ENCODE data around the gene RFX1. TPM values are rescaled to one million over a fixed set of nuclear protein-coding genes. Genes with fewer than 3 reads are reported as not detected.
"Not testable (repeated sequence)": the region's sequence is repeated elsewhere in the genome, so short reads cannot be mapped to it uniquely, and the experiment has no call there.

Gene RFX1
- total RNA-seq, 6 experiments from 2014 or later, result 2.5 to 9.3 (median 5.7) TPM

- intact Hi-C loops (cut with DNase I), result no loop called here
- H3K4me1 ChIP-seq, result no peaks in the 10 kb centered on the region
- WGBS (ENCODE audit: insufficient coverage, low coverage, low lambda C conversion rate, missing lambda C conversion rate), result 93% methylated on average over 1 of the region's 7 CpGs
- H3K36me3 ChIP-seq, result no peaks in the 10 kb centered on the region
- no peak overlapping the region for H3K27ac ChIP-seq
- DNase-seq (no peak), ATAC-seq (no peak)
- no peak overlapping the region for H3K4me3 ChIP-seq
- H3K27me3 ChIP-seq, result no peaks in the 10 kb centered on the region
- TF ChIP-seq CTCF (IDR thresholded peaks at IDR 0.05), result no peak
- no peak for TF ChIP-seq POLR2A (IDR thresholded peaks at IDR 0.05)
- H3K9me3 ChIP-seq, result no peaks in the 10 kb centered on the region
These were observed 33.1 kb upstream of the RFX1 start for GRCh38 chr19:14039181-14039580.

DNA sequence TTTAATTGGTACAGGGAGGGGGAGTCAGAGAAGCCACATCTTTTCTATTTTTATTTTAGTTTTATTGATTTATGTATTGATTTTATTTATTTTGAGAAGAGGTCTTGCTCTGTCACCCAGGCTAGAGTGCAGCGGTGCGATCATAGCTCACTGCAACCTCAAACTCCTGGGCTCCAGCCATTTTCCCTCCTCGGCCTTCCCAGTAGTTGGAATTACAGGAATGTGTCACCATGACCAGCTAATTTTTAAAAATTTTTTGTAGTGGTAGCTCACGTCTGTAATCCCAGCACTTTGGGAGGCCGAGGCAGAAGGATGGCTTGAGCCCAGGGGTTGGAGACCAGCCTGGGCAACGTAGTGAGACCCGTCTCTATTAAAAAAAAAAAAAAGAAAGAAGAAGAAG is 29.6 kb upstream of the RFX1 start:
- TF ChIP-seq POLR2A (IDR thresholded peaks at IDR 0.05) (no peak), CTCF (IDR thresholded peaks at IDR 0.05) (no peak)
- Histone ChIP-seq H3K9me3 (no peaks in the 10 kb centered on the region), H3K4me3 (no peak overlapping the region), H3K36me3 (no peaks in the 10 kb centered on the region), H3K4me1 (peaks cover 0 to 5% (median 0%) of the 10 kb centered on the region in 4 donors), H3K27ac (no peak overlapping the region), H3K27me3 (no peaks in the 10 kb centered on the region)
- DNase-seq (no peak), ATAC-seq (no peak)
- WGBS (ENCODE audit: insufficient coverage, low coverage, low lambda C conversion rate, missing lambda C conversion rate), result 75% methylated on average over 7 of the region's 7 CpGs
- intact Hi-C loops (cut with DNase I), result no loop called here

GRCh38 chr19:14035159-14035558 is 29.0 kb upstream of the RFX1 start:
- H3K9me3 ChIP-seq; H3K4me1 ChIP-seq; intact Hi-C loops (cut with DNase I); H3K36me3 ChIP-seq; H3K27ac ChIP-seq; ATAC-seq; H3K4me3 ChIP-seq; DNase-seq; H3K27me3 ChIP-seq: not testable (repeated sequence)
- 83% methylated on average over 12 of the region's 12 CpGs for WGBS (ENCODE audit: insufficient coverage, low coverage, low lambda C conversion rate, missing lambda C conversion rate)

DNA sequence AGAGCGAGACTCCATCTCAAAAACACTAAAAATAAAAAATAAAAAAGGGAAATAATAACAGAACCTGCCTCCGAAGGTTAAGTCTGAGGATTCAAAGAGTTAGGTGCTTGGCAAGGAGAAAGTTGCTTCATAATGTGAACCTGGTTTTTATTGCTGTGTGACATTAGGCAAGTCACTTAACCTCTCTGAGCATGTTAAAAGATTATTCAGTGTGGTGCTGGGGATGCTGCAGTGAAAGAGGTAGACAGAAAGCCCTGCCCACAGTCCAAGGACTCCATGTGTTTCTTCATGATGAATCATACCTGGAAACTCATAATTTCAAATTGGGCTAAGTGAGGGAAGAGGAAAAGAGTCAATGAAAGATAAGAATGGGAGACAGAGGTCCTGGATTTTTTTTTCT is 27.8 kb upstream of the RFX1 start:
- intact Hi-C loops (cut with DNase I), result no loop called here
- Histone ChIP-seq H3K36me3 (no peaks in the 10 kb centered on the region), H3K9me3 (no peaks in the 10 kb centered on the region), H3K4me1 (peaks cover 0 to 5% (median 0%) of the 10 kb centered on the region in 4 donors), H3K27me3 (no peaks in the 10 kb centered on the region), H3K27ac (no peak overlapping the region), H3K4me3 (no peak overlapping the region)
- ATAC-seq (no peak), DNase-seq (no peak)
- WGBS (ENCODE audit: insufficient coverage, low coverage, low lambda C conversion rate, missing lambda C conversion rate), result 95% methylated on average over 2 of the region's 2 CpGs
- TF ChIP-seq POLR2A (IDR thresholded peaks at IDR 0.05) (no peak), CTCF (IDR thresholded peaks at IDR 0.05) (no peak)

DNA sequence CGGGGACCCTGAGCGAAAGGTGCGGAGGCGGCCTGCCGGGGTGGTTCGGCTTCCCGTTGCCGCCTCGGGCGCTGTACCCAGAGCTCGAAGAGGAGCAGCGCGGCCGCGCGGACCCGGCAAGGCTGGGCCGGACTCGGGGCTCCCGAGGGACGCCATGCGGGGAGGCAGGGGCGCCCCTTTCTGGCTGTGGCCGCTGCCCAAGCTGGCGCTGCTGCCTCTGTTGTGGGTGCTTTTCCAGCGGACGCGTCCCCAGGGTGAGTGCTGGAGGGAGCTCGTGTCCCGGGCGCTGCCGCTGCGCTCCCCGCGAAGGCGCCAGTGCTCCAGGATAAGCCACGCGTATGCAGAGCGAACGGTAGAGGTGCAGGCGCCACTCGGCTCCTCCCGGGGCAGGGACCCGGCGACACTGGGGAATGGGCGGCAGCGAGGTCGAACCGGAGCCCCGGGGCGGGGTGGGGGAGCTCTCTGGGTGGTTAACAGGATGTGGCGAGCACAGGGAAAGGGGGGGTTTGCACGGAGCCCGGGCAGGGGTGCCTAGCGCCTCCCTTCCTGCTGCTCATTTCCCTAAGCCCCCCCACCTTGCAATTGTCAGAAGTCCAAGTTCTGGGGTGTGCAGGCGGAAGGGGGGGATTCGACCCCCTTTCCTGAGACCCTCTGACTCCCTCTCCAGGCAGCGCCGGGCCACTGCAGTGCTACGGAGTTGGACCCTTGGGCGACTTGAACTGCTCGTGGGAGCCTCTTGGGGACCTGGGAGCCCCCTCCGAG is 25.8 kb upstream of the RFX1 start, which contains the start of gene IL27RA:
TSS of gene IL27RA (plus strand) at position 44 of the 762 bp plus-strand sequence. CDS start at position 155, 111 bp downstream.
- ATAC-seq (peak; percentile 82 to 87 (median 86)), DNase-seq (peak; percentile 63 to 71 (median 63))
- Histone ChIP-seq H3K9me3 (no peaks in the 10 kb centered on the region), H3K4me3 (peak within 1 kb of the TSS; percentile 42 to 66 (median 64)), H3K27ac (peak within 1 kb of the TSS in 2 of 3 donors; percentile 51 to 67), H3K27me3 (no peaks in the 10 kb centered on the region), H3K36me3 (no peaks in the 10 kb centered on the region), H3K4me1 (peaks cover 0 to 5% (median 0%) of the 10 kb centered on the region in 4 donors)
- intact Hi-C loops (cut with DNase I), result no loop called here
- peak; percentile 29 for TF ChIP-seq POLR2A (IDR thresholded peaks at IDR 0.05)
- peak; percentile 38 to 57 (median 52) for TF ChIP-seq CTCF (IDR thresholded peaks at IDR 0.05)
- 9% methylated on average over 6 of the region's 63 CpGs for WGBS (ENCODE audit: insufficient coverage, low coverage, low lambda C conversion rate, missing lambda C conversion rate)
